HG03565 (cell line): ENCODE results near the gene SERPINA1.
"Not testable (repeated sequence)": the region's sequence is repeated elsewhere in the genome, so short reads cannot be mapped to it uniquely, and the experiment has no call there.

Experiments
- ATAC-seq: cut with Tn5 transposase; IDR thresholded peaks from one replicate; pipeline ENCODE4 v1.9.1; 2021; ENCODE audit warnings: mild to moderate bottlenecking, moderate library complexity; ENCODE audit not compliant: unreplicated experiment

The SERPINA1 gene

DNA sequence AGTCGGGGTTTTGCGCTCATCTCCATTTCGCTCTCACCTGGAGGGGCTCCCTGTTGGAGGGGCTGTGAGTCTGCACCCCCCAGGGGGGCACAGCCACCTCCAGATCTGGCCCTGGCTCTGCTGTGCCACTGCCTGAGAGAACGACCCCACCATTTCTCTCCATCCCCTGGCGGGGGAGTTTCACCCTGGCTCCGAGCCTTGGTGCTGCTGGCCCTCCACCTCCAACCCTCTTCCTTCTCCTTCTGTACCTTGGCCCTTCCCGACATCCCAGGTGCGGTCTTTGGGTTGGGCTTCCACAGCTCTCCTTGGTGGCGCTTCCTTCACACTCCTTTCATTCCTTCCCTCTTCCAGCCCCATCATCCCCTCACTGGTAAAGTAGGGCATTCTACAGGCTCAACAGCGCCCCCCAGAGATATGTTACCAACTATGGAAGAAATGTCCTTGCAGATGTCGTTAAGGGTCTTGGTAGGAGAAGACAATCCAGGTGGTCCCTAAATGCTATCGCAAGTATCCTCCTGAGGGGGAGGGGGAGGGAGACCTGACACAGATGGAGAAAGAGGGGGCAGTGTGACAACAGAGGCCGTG is 16.3 kb downstream of the SERPINA1 start:
- ATAC-seq: no peak

- no peak for ATAC-seq
Measured at GRCh38 chr14:94370524-94370910, 17.9 kb downstream of the SERPINA1 start.

- not testable (repeated sequence) for ATAC-seq
Measured at GRCh38 chr14:94369766-94370523, 18.5 kb downstream of the SERPINA1 start.

DNA sequence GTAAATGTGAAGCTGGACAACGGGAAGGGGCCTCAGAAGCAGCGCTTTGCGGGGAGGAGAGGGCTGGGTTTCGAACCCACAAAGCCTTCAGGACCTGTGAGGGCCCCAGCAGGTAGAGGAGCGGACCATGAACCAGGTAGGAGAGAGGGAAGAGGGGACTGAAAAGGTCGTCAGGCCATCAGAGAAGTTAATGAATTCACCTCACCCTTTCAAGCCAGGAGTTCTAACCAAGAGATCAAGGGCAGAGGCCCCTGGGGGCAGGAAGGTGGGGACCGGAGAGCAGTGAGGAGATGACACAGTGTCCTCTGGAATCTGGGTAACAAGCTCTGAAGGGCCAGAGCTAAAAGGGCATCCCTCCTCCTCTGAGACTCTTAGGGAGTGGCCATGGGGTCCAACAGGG is 19.4 kb downstream of the SERPINA1 start:
- ATAC-seq: no peak

DNA sequence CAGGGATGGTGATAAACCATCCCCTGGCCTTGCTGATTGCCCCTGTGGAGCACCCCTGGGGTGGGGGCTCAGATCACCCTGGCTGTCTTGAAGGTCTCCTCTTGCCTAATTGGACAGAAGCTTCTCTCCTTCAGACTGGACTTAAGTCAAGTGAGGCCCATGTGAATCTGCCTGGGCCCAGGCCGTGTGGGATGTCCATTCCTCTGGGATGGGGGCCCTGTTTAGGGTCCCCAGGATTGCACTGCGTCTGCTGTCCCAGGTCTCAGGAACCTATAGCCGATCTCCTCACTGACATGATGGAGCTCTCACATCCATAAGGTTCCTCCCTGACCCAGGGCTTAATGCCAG is 20.2 kb downstream of the SERPINA1 start:
- no peak for ATAC-seq

- no peak for ATAC-seq
Measured at GRCh38 chr14:94367347-94368242, 20.8 kb downstream of the SERPINA1 start.

- ATAC-seq: no peak
Measured at GRCh38 chr14:94366146-94366915, 22.1 kb downstream of the SERPINA1 start, which contains the start of gene SERPINA2. TSS of gene SERPINA2 (minus strand) at chr14:94366698.

GRCh38 chr14:94365624-94366023 is 22.8 kb downstream of the SERPINA1 start:
- ATAC-seq: no peak

DNA sequence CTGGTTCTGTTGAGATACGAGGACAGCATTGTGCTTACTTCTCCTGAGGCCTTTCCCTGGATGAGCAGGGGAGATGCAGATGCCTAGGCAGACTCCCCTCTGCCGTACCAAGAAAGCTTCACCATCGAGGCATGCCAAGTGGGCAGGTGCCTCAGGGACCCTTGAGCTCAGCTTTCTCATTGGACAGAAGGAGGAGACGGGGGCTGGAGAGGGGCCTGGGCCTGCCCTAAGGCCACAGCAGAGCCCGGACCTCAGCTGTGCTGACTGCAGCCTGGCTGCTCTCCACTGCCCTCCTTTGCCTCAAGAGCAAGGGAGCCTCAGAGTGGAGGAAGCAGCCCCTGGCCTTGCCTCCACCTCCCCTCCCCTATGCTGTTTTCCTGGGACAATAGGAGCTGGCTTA is 23.4 kb downstream of the SERPINA1 start:
- ATAC-seq: no peak

DNA sequence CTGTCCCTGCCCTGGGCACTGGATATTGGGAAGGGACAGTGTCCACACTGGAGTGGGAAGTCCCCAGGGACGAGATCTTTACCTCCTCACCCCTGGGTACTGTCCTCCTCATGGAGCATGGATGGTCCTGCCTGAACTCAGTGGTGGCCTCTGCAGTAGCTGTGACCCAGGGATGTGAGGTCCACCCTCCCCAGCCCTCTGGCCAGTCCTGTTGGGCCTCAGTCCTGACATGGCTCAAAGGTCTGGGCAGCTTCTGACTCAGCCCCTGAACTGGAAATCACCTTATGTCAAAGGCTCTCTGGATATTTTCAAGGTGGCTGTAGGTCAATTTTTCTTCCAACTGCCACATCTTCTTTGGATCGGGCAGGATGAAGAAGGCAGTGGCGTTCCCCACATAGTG is 24.4 kb downstream of the SERPINA1 start:
- no peak for ATAC-seq

GRCh38 chr14:94363151-94363624 is 25.2 kb downstream of the SERPINA1 start:
- ATAC-seq: no peak

- no peak for ATAC-seq
Measured at GRCh38 chr14:94362614-94363133, 25.7 kb downstream of the SERPINA1 start.

DNA sequence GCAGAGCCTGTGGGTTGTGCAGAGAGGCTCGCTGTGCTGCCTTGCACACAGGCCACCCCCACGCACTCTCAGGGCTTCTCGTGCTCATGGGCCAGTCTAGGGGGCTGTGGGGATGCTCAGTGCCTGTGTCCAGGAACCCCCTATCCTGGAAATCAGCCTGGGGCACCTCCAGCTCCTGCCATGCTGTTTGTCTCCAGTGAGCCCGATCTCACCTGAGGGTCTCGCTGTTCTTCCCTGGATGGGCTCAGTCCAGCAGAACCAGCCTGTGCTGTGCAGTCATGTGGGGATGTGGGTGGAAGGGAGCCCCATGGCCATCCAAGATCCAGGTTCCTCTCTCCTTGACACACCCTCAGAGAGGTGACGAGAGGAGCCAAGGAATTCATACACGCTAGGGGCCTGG is 26.7 kb downstream of the SERPINA1 start:
- ATAC-seq: no peak

DNA sequence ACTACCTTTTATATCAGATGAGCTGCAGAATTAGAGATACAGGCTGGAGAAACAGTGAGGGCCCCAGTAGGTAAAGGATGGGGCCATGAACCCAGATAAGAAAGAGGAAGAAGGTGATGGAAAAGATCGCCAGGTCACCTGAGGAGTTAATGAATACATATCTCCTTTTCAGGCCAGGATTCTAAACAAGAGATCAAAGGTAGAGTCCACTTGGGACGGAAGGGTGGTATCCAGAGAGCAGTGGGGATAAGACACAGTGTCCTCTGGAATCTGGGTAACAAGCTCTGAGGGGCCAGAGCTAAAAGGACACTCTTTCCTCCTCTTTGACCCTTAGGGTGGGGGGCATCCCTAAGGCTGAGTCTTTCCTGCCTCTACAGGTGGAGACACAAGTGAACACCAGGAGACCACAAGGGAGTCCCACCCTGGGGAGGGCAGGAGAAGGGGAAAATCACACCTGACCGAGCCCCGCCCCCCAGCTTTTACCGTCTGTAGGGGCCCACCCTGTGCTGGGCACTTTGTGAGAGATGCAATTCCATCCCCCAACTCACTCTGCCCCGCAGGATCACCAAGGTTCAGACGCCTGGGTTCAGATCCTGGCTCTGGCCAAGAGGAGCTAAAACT is 27.3 kb downstream of the SERPINA1 start:
- ATAC-seq: no peak

- no peak for ATAC-seq
Measured at GRCh38 chr14:94357166-94357565, 31.2 kb downstream of the SERPINA1 start.

GRCh38 chr14:94356379-94357056 is 31.9 kb downstream of the SERPINA1 start:
- ATAC-seq: no peak

DNA sequence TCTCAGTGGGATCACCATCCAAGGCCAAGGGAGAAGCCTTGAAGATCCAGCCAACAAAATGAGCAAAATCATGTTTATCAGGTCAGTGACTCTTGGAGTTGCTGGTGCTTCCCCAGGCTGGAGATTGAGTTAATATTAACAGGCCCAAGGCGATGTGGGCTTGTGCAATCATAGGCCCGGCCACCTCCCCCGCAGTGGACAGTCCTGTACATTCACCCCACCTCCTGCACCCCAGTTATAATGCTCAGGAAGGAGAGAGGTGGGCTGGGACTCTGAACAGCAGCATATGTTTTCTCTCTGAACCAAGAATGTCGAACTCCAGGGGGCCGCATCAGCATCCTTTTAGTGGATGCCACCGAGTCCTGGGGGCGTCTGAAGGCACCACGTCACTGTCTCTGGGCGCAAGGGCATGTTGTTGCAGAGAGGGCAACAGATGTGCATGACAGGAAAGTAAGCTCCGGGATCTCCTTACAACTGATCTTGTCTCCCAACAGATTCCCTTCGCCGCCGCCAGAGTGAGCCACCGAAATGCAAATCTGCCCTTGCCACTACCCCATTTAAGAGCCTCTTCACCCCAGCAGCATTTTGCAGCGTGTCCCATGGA is 33.1 kb downstream of the SERPINA1 start:
- ATAC-seq: no peak

DNA sequence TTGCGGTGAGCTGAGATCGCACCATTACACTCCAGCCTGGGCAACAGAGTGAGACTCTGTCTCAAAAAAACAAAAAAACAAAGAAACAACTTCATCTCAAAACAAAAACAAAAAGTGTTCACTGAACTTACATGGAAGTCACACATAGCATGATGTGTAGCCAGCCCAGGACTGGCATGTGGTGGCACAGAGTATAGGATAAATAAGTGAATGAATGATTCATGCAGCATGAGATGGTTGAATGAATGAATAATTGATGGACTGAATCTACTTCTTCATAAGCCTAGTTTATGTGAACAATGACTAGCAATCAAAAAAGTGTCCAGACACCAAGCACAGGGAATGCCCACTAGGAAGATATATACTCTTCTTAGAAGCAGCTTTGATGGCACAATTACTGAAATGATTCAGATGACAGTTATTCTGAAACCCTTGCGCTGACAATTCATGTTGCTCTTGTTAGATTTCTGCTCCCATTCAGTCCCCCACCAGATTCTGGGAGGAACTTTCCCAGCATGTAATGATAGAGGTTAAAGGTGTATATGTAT is 33.7 kb downstream of the SERPINA1 start:
- no peak for ATAC-seq

- not testable (repeated sequence) for ATAC-seq
Measured at GRCh38 chr14:94354190-94354589, 34.2 kb downstream of the SERPINA1 start.
